ENCODE measurements around the gene NOC2L.

The NOC2L gene

GRCh38 chr1:938711-939489, 20.2 kb downstream of the NOC2L start:
- DNase-seq (ENCODE audit: low read depth, low spot score), result no peak
- TF ChIP-seq CTCF (IDR thresholded peaks at IDR 0.05; ENCODE audit: low read depth, low read length), result no peak
- no peak overlapping the region for H3K4me3 ChIP-seq (ENCODE audit: low read depth, low read length)
- in situ Hi-C loops (cut with HindIII; ENCODE audit: low sequenced_read_pairs), result no loop called here

- in situ Hi-C loops (cut with HindIII; ENCODE audit: low sequenced_read_pairs), result no loop called here
- no peak overlapping the region for H3K4me3 ChIP-seq (ENCODE audit: low read depth, low read length)
- DNase-seq (ENCODE audit: low read depth, low spot score), result peak; percentile 29
- peak; percentile 46 for TF ChIP-seq CTCF (IDR thresholded peaks at IDR 0.05; ENCODE audit: low read depth, low read length)
These were observed 20.9 kb downstream of the NOC2L start for GRCh38 chr1:938088-938683.

DNA sequence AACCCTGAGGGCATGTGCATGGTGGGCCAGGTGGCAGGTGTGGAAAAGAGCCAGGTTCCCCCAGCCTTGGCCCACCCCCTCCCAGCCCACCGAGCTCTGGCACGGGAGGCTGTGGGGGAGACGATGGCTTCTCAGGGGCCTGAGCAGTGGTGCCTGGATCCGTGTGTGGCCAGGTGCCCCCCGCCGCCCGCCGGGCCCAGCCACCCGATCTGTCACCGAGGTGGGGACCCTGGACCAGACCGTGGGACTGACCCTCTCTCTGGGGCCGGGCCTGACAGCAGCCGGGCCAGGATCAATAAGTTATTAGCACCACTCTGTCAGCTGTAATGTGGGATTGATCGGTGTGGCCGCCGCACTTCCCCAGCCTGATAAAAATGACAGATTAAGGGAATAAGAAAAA, 21.5 kb downstream of the NOC2L start:
- no peak for DNase-seq (ENCODE audit: low read depth, low spot score)
- no peak for TF ChIP-seq CTCF (IDR thresholded peaks at IDR 0.05; ENCODE audit: low read depth, low read length)
- in situ Hi-C loops (cut with HindIII; ENCODE audit: low sequenced_read_pairs), result no loop called here
- no peak overlapping the region for H3K4me3 ChIP-seq (ENCODE audit: low read depth, low read length)

- no peak for TF ChIP-seq CTCF (IDR thresholded peaks at IDR 0.05; ENCODE audit: low read depth, low read length)
- in situ Hi-C loops (cut with HindIII; ENCODE audit: low sequenced_read_pairs), result no loop called here
- H3K4me3 ChIP-seq (ENCODE audit: low read depth, low read length), result no peak overlapping the region
- no peak for DNase-seq (ENCODE audit: low read depth, low spot score)
These were observed 22.4 kb downstream of the NOC2L start for GRCh38 chr1:936348-937264.

- in situ Hi-C loops (cut with HindIII; ENCODE audit: low sequenced_read_pairs), result no loop called here
- DNase-seq (ENCODE audit: low read depth, low spot score), result no peak
- TF ChIP-seq CTCF (IDR thresholded peaks at IDR 0.05; ENCODE audit: low read depth, low read length), result no peak
- H3K4me3 ChIP-seq (ENCODE audit: low read depth, low read length), result no peak overlapping the region
These were observed 23.3 kb downstream of the NOC2L start for GRCh38 chr1:935751-936231.

GRCh38 chr1:934991-935750, 23.9 kb downstream of the NOC2L start:
- no peak for TF ChIP-seq CTCF (IDR thresholded peaks at IDR 0.05; ENCODE audit: low read depth, low read length)
- no peak overlapping the region for H3K4me3 ChIP-seq (ENCODE audit: low read depth, low read length)
- DNase-seq (ENCODE audit: low read depth, low spot score), result no peak
- in situ Hi-C loops (cut with HindIII; ENCODE audit: low sequenced_read_pairs), result no loop called here

Measured in astrocyte of the spinal cord (primary cell).